Esophagus muscularis mucosa (tissue), 4 donors: ENCODE data around the gene DNAH3.

ENCODE experiments used
- EP300 ChIP-seq: sonication (generic); formaldehyde crosslinking; IDR thresholded peaks from one replicate; pipeline ENCODE4 v1.6.1; 2017; ENCODE audit warnings: antibody characterized with exemption
- POLR2A ChIP-seq: fragments of 450-650 bp; IDR thresholded peaks from one replicate; pipeline ENCODE4 v1.6.1; 2017; ENCODE audit warnings: antibody characterized with exemption, moderate library complexity, mild to moderate bottlenecking, low read depth
- POLR2AphosphoS5 ChIP-seq, 2 donors: sonication (generic); formaldehyde crosslinking; IDR thresholded peaks; one replicate each; pipeline ENCODE4 v1.6.1; 2017; ENCODE audit warnings: antibody characterized with exemption in 2 of 2
- TF ChIP-seq, protein P1 (sequence below), 3 experiments: fragments of 200-600 bp in 2 of 3; fragments of 450-650 bp in 1 of 3; sonication (generic) in 2 of 3; IDR thresholded peaks; one replicate each; pipeline ENCODE4 v1.5.1; 2017 to 2019; ENCODE audit warnings: antibody characterized with exemption in 3 of 3, mild to moderate bottlenecking in 2 of 3, moderate library complexity in 1 of 3

GRCh38 chr16:21097151-21097550, 53.5 kb downstream of the DNAH3 start:
- TF ChIP-seq, protein P1, sequence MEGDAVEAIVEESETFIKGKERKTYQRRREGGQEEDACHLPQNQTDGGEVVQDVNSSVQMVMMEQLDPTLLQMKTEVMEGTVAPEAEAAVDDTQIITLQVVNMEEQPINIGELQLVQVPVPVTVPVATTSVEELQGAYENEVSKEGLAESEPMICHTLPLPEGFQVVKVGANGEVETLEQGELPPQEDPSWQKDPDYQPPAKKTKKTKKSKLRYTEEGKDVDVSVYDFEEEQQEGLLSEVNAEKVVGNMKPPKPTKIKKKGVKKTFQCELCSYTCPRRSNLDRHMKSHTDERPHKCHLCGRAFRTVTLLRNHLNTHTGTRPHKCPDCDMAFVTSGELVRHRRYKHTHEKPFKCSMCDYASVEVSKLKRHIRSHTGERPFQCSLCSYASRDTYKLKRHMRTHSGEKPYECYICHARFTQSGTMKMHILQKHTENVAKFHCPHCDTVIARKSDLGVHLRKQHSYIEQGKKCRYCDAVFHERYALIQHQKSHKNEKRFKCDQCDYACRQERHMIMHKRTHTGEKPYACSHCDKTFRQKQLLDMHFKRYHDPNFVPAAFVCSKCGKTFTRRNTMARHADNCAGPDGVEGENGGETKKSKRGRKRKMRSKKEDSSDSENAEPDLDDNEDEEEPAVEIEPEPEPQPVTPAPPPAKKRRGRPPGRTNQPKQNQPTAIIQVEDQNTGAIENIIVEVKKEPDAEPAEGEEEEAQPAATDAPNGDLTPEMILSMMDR (IDR thresholded peaks at IDR 0.05): no peak
- TF ChIP-seq EP300 (no peak), POLR2AphosphoS5 (IDR thresholded peaks at IDR 0.05) (no peak), POLR2A (no peak)
